ENCODE results near the gene SMIM43.
"Not testable (repeated sequence)": the region's sequence is repeated elsewhere in the genome, so short reads cannot be mapped to it uniquely, and the experiment has no call there.

SMIM43 gene

DNA sequence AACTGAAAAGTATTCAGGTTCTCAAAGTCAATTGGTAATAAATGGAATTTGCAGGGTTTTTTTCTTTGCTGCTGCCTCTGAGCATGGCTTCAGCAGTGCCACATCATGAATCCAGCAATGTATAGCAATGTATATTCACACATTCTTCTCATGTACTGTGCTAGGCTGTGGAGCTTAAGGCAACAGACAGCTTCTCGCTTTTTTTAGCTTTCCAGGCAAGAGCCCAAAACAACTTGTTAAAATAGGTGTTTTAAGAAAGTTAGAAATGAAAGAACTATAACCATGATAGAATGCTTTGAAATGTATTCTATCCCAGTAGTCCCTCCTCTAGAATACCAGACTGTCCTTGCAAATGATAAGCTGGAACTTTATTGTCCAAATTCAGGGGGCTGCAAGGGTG lies 30.4 kb downstream of the SMIM43 start:
- H3K27me3 ChIP-seq: peaks cover 4% of the 10 kb centered on the region
- H3K4me3 ChIP-seq (ENCODE audit: low read depth in 1 of 2, low read length in 1 of 2): no peak overlapping the region
- H3K4me1 ChIP-seq (ENCODE audit: control insufficient read depth in 1 of 2, insufficient read depth in 1 of 2, low read depth in 1 of 2, low read length in 1 of 2): no peaks in the 10 kb centered on the region
- no peaks in the 10 kb centered on the region for H3K36me3 ChIP-seq
- no peaks in the 10 kb centered on the region for H3K9me3 ChIP-seq
- TF ChIP-seq, protein P1, sequence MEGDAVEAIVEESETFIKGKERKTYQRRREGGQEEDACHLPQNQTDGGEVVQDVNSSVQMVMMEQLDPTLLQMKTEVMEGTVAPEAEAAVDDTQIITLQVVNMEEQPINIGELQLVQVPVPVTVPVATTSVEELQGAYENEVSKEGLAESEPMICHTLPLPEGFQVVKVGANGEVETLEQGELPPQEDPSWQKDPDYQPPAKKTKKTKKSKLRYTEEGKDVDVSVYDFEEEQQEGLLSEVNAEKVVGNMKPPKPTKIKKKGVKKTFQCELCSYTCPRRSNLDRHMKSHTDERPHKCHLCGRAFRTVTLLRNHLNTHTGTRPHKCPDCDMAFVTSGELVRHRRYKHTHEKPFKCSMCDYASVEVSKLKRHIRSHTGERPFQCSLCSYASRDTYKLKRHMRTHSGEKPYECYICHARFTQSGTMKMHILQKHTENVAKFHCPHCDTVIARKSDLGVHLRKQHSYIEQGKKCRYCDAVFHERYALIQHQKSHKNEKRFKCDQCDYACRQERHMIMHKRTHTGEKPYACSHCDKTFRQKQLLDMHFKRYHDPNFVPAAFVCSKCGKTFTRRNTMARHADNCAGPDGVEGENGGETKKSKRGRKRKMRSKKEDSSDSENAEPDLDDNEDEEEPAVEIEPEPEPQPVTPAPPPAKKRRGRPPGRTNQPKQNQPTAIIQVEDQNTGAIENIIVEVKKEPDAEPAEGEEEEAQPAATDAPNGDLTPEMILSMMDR (IDR thresholded peaks at IDR 0.05): no peak
- H3K27ac ChIP-seq: no peak overlapping the region

- Histone ChIP-seq H3K4me1 (ENCODE audit: control insufficient read depth in 1 of 2, insufficient read depth in 1 of 2, low read depth in 1 of 2, low read length in 1 of 2) (no peaks in the 10 kb centered on the region), H3K9me3 (no peaks in the 10 kb centered on the region), H3K4me3 (ENCODE audit: low read depth in 1 of 2, low read length in 1 of 2) (no peak overlapping the region), H3K27me3 (peaks cover 4% of the 10 kb centered on the region), H3K27ac (no peak overlapping the region), H3K36me3 (no peaks in the 10 kb centered on the region)
- TF ChIP-seq, protein P1 (IDR thresholded peaks at IDR 0.05): no peak
These were observed 31.0 kb downstream of the SMIM43 start for GRCh38 chr4:121733942-121734341.

DNA sequence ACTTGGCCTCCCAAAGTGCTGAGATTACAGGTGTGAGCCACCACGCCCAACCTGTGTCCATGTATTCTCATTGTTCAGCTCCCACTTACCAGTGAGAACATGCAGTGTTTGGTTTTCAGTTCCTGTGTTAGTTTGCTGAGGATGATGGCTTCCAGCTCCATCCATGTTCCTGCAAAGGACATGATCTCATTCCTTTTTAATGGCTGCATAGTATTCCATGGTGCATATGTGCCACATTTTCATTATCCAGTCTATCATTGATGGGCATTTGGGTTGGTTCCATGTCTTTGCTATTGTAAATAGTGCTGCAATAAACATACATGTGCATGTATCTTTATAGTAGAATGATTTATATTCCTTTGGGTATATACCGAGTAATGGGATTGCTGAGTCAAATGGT lies 35.2 kb downstream of the SMIM43 start:
- not testable (repeated sequence) for H3K4me1 ChIP-seq (ENCODE audit: control insufficient read depth in 1 of 2, insufficient read depth in 1 of 2, low read depth in 1 of 2, low read length in 1 of 2); H3K27me3 ChIP-seq; H3K27ac ChIP-seq; H3K36me3 ChIP-seq; H3K9me3 ChIP-seq; H3K4me3 ChIP-seq (ENCODE audit: low read depth in 1 of 2, low read length in 1 of 2)

DNA sequence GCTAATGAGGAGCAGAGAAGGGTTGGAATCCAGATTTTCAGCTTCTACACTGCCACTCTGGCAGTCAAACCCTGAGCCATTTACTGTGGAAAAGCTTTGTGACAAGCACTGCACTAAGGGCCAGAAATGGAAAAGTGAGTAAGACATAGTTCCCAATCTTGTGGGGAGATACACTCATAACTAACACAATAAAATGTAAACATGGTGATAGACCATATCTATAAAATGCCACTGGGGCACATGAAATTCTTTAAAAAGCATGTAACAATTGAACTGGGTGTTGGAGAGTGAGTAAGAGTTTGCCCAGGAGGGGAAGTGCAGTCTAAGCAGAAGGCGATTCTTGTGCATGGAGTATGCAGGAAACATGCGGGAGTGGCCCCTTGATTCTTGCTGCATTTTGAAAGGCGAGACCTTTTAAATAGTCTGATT lies 36.2 kb downstream of the SMIM43 start:
- Histone ChIP-seq H3K4me1 (ENCODE audit: control insufficient read depth in 1 of 2, insufficient read depth in 1 of 2, low read depth in 1 of 2, low read length in 1 of 2) (no peaks in the 10 kb centered on the region), H3K36me3 (no peaks in the 10 kb centered on the region), H3K27ac (no peak overlapping the region), H3K27me3 (peaks cover 4% of the 10 kb centered on the region), H3K9me3 (no peaks in the 10 kb centered on the region), H3K4me3 (ENCODE audit: low read depth in 1 of 2, low read length in 1 of 2) (no peak overlapping the region)
- TF ChIP-seq, protein P1 (IDR thresholded peaks at IDR 0.05): no peak

GRCh38 chr4:121728066-121728465 lies 36.9 kb downstream of the SMIM43 start:
- TF ChIP-seq, protein P1 (IDR thresholded peaks at IDR 0.05): no peak
- Histone ChIP-seq H3K4me1 (ENCODE audit: control insufficient read depth in 1 of 2, insufficient read depth in 1 of 2, low read depth in 1 of 2, low read length in 1 of 2) (no peaks in the 10 kb centered on the region), H3K36me3 (no peaks in the 10 kb centered on the region), H3K27me3 (peaks cover 4% of the 10 kb centered on the region), H3K4me3 (ENCODE audit: low read depth in 1 of 2, low read length in 1 of 2) (no peak overlapping the region), H3K9me3 (no peaks in the 10 kb centered on the region), H3K27ac (no peak overlapping the region)

- Histone ChIP-seq H3K4me3 (ENCODE audit: low read depth in 1 of 2, low read length in 1 of 2) (no peak overlapping the region), H3K9me3 (no peaks in the 10 kb centered on the region), H3K4me1 (ENCODE audit: control insufficient read depth in 1 of 2, insufficient read depth in 1 of 2, low read depth in 1 of 2, low read length in 1 of 2) (no peaks in the 10 kb centered on the region), H3K36me3 (no peaks in the 10 kb centered on the region), H3K27me3 (no peaks in the 10 kb centered on the region), H3K27ac (no peak overlapping the region)
- TF ChIP-seq, protein P1 (IDR thresholded peaks at IDR 0.05): no peak
These were observed 38.2 kb downstream of the SMIM43 start for GRCh38 chr4:121726642-121727268.

Data from neutrophil (primary cell).